Stimulated activated naive CD8-positive, alpha-beta T cell treated with anti-CD3 and anti-CD28 coated beads, Interleukin-15, Interleukin-2, amounts not matched to agents 100 ng/mL and 50 ng/mL, for 24 hours (primary cell): ENCODE results near the gene SEPSECS.

Experiments used
- H3K27ac Mint-ChIP-seq: one replicate; pipeline ENCODE4 v1.8.0; 2021; ENCODE audit warnings: mild to moderate bottlenecking, mixed read lengths
- H3K27me3 Mint-ChIP-seq: one replicate; pipeline ENCODE4 v1.8.0; 2021; ENCODE audit warnings: mixed read lengths
- H3K36me3 Mint-ChIP-seq: one replicate; pipeline ENCODE4 v1.8.0; 2021; ENCODE audit warnings: low read depth, mixed read lengths
- H3K4me1 Mint-ChIP-seq: one replicate; pipeline ENCODE4 v1.8.0; 2021; ENCODE audit warnings: low read depth, mixed read lengths
- H3K4me3 Mint-ChIP-seq: one replicate; pipeline ENCODE4 v1.8.0; 2021; ENCODE audit warnings: mild to moderate bottlenecking, mixed read lengths
- H3K9me3 Mint-ChIP-seq: one replicate; pipeline ENCODE4 v1.8.0; 2021; ENCODE audit warnings: mixed read lengths

SEPSECS gene

GRCh38 chr4:25159837-25160713, at the start of gene SEPSECS:
TSS of gene SEPSECS (minus strand) at chr4:25160449. CDS start at chr4:25160369, 80 bp downstream.
- peak within 1 kb of the TSS; percentile 98 for H3K27ac Mint-ChIP-seq
- H3K9me3 Mint-ChIP-seq = no peaks in the 10 kb centered on the region
- peak within 1 kb of the TSS; percentile 97 for H3K4me3 Mint-ChIP-seq
- H3K4me1 Mint-ChIP-seq = peaks cover 56% of the 10 kb centered on the region
- no peaks in the 10 kb centered on the region for H3K27me3 Mint-ChIP-seq
- peaks cover 28% of the 10 kb centered on the region for H3K36me3 Mint-ChIP-seq

GRCh38 chr4:25209702-25210101, 49.5 kb upstream of the SEPSECS start:
- no peaks in the 10 kb centered on the region for H3K36me3 Mint-ChIP-seq
- H3K27ac Mint-ChIP-seq = no peak overlapping the region
- H3K27me3 Mint-ChIP-seq = no peaks in the 10 kb centered on the region
- H3K9me3 Mint-ChIP-seq = peaks cover 29% of the 10 kb centered on the region
- no peaks in the 10 kb centered on the region for H3K4me1 Mint-ChIP-seq
- no peak overlapping the region for H3K4me3 Mint-ChIP-seq

- Mint-ChIP-seq H3K4me1 (no peaks in the 10 kb centered on the region), H3K4me3 (no peak overlapping the region), H3K36me3 (no peaks in the 10 kb centered on the region), H3K27me3 (no peaks in the 10 kb centered on the region), H3K9me3 (peaks cover 24% of the 10 kb centered on the region), H3K27ac (no peak overlapping the region)
These were observed 47.7 kb upstream of the SEPSECS start for GRCh38 chr4:25207997-25208396.

- H3K4me1 Mint-ChIP-seq = peaks cover 4% of the 10 kb centered on the region
- H3K4me3 Mint-ChIP-seq = no peak overlapping the region
- peaks cover 24% of the 10 kb centered on the region for H3K36me3 Mint-ChIP-seq
- no peaks in the 10 kb centered on the region for H3K27me3 Mint-ChIP-seq
- H3K9me3 Mint-ChIP-seq = peaks cover 11% of the 10 kb centered on the region
- H3K27ac Mint-ChIP-seq = no peak overlapping the region
These were observed 38.5 kb upstream of the SEPSECS start for GRCh38 chr4:25198713-25199112.

GRCh38 chr4:25190407-25190806, 30.2 kb upstream of the SEPSECS start:
- Mint-ChIP-seq H3K4me3 (no peak overlapping the region), H3K27me3 (no peaks in the 10 kb centered on the region), H3K36me3 (no peaks in the 10 kb centered on the region), H3K4me1 (peaks cover 4% of the 10 kb centered on the region), H3K9me3 (no peaks in the 10 kb centered on the region), H3K27ac (no peak overlapping the region)

- Mint-ChIP-seq H3K27ac (no peak overlapping the region), H3K36me3 (no peaks in the 10 kb centered on the region), H3K4me1 (peaks cover 20% of the 10 kb centered on the region), H3K4me3 (no peak overlapping the region), H3K9me3 (no peaks in the 10 kb centered on the region), H3K27me3 (no peaks in the 10 kb centered on the region)
These were observed 23.8 kb upstream of the SEPSECS start for GRCh38 chr4:25184056-25184455.

- no peaks in the 10 kb centered on the region for H3K36me3 Mint-ChIP-seq
These were observed 22.7 kb upstream of the SEPSECS start for GRCh38 chr4:25182937-25183336.

GRCh38 chr4:25180524-25181131, 20.4 kb upstream of the SEPSECS start:
- H3K9me3 Mint-ChIP-seq = no peaks in the 10 kb centered on the region
- no peak overlapping the region for H3K27ac Mint-ChIP-seq
- H3K4me3 Mint-ChIP-seq = no peak overlapping the region
- H3K27me3 Mint-ChIP-seq = no peaks in the 10 kb centered on the region
- H3K4me1 Mint-ChIP-seq = peaks cover 30% of the 10 kb centered on the region
- no peaks in the 10 kb centered on the region for H3K36me3 Mint-ChIP-seq

More at GRCh38 chr4:25182937-25183336, 22.7 kb upstream of the SEPSECS start:
- H3K27me3 Mint-ChIP-seq = no peaks in the 10 kb centered on the region
- no peak overlapping the region for H3K27ac Mint-ChIP-seq
- no peaks in the 10 kb centered on the region for H3K9me3 Mint-ChIP-seq
- H3K4me1 Mint-ChIP-seq = peaks cover 30% of the 10 kb centered on the region
- H3K4me3 Mint-ChIP-seq = no peak overlapping the region

GRCh38 chr4:25178838-25179261, 18.6 kb upstream of the SEPSECS start:
- no peaks in the 10 kb centered on the region for H3K9me3 Mint-ChIP-seq
- H3K27me3 Mint-ChIP-seq = no peaks in the 10 kb centered on the region
- H3K36me3 Mint-ChIP-seq = no peaks in the 10 kb centered on the region
- H3K4me1 Mint-ChIP-seq = peaks cover 31% of the 10 kb centered on the region
- H3K27ac Mint-ChIP-seq = no peak overlapping the region
- H3K4me3 Mint-ChIP-seq = no peak overlapping the region

GRCh38 chr4:25177147-25177546, 16.9 kb upstream of the SEPSECS start:
- Mint-ChIP-seq H3K27me3 (no peaks in the 10 kb centered on the region), H3K27ac (no peak overlapping the region), H3K4me3 (no peak overlapping the region)

GRCh38 chr4:25174674-25175073, 14.4 kb upstream of the SEPSECS start:
- peaks cover 24% of the 10 kb centered on the region for H3K36me3 Mint-ChIP-seq
- no peak overlapping the region for H3K27ac Mint-ChIP-seq
- H3K4me1 Mint-ChIP-seq = peaks cover 26% of the 10 kb centered on the region
- no peak overlapping the region for H3K4me3 Mint-ChIP-seq
- H3K9me3 Mint-ChIP-seq = no peaks in the 10 kb centered on the region
- H3K27me3 Mint-ChIP-seq = no peaks in the 10 kb centered on the region

More at GRCh38 chr4:25177147-25177546, 16.9 kb upstream of the SEPSECS start:
- peaks cover 3% of the 10 kb centered on the region for H3K36me3 Mint-ChIP-seq
- peaks cover 35% of the 10 kb centered on the region for H3K4me1 Mint-ChIP-seq
- H3K9me3 Mint-ChIP-seq = no peaks in the 10 kb centered on the region

GRCh38 chr4:25172961-25173915, 13.0 kb upstream of the SEPSECS start:
- Mint-ChIP-seq H3K9me3 (no peaks in the 10 kb centered on the region), H3K4me3 (no peak overlapping the region), H3K36me3 (peaks cover 27% of the 10 kb centered on the region), H3K27me3 (no peaks in the 10 kb centered on the region), H3K4me1 (peaks cover 12% of the 10 kb centered on the region), H3K27ac (no peak overlapping the region)

- Mint-ChIP-seq H3K36me3 (peaks cover 36% of the 10 kb centered on the region), H3K4me1 (peaks cover 10% of the 10 kb centered on the region), H3K4me3 (no peak overlapping the region), H3K27ac (no peak overlapping the region), H3K27me3 (no peaks in the 10 kb centered on the region), H3K9me3 (no peaks in the 10 kb centered on the region)
These were observed 11.1 kb upstream of the SEPSECS start for GRCh38 chr4:25171201-25171865.

- Mint-ChIP-seq H3K4me1 (peaks cover 10% of the 10 kb centered on the region), H3K4me3 (no peak overlapping the region), H3K27me3 (no peaks in the 10 kb centered on the region), H3K27ac (no peak overlapping the region), H3K9me3 (no peaks in the 10 kb centered on the region), H3K36me3 (peaks cover 46% of the 10 kb centered on the region)
These were observed 9.2 kb upstream of the SEPSECS start for GRCh38 chr4:25169446-25169845.
